NB4 (cell line): ENCODE measurements around the gene RAI1.

Experiments
- CTCF ChIP-seq: IDR thresholded peaks from one replicate; pipeline ENCODE4 v1.5.1; 2012; ENCODE audit warnings: low read depth, low read length
- MAX ChIP-seq: IDR thresholded peaks from 2 replicates; pipeline ENCODE4 v1.6.1; 2011; ENCODE audit warnings: low read depth, low read length
- MYC ChIP-seq: IDR thresholded peaks from 2 replicates; pipeline ENCODE4 v1.6.1; 2011; ENCODE audit warnings: low read depth, low read length
- POLR2A ChIP-seq: IDR thresholded peaks from 2 replicates; pipeline ENCODE4 v1.6.1; 2011; ENCODE audit warnings: mild to moderate bottlenecking; ENCODE audit not compliant: insufficient read length; ENCODE audit errors: extremely low read depth

DNA sequence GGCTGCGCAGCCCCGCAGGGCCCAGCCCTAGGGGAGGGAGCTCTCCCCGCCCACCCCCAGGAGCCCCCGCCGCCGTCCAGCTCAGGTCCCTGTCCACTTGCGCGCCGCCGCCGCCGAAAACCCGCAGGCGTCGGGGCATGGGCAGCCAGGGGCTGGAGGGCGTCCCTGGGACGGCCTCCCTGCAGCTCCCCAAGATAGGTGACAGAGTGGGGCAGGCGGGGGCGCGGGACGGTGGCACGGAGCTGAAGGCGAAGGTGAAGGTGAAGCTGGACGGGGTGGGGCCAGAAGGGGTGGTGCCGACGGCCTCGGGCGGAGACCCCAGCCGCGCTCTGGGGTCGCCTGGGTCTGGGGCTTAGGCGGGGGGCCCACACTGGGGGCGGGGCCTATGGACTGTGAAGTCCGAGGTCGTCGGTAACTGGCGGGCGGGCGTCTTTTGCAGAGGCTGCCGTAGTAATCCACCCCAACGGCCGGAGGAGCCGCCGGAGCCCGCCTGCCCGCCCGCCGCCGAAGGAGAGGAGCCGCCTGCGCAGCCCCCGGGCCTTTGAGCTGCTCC, 128.3 kb downstream of the RAI1 start:
- no peak for TF ChIP-seq CTCF
- TF ChIP-seq POLR2A = no peak
- no peak for TF ChIP-seq MAX
- no peak for TF ChIP-seq MYC
